B cell (primary cell): ENCODE data around the gene MFF. TPM values are rescaled to one million over a fixed set of nuclear protein-coding genes. Genes with fewer than 3 reads are reported as not detected.
"Not testable (repeated sequence)": the region's sequence is repeated elsewhere in the genome, so short reads cannot be mapped to it uniquely, and the experiment has no call there.

Source experiments
- ATAC-seq: fragments of 200-7000 bp; cut with Tn5 transposase; one replicate; pipeline ENCODE4 v1.10.0; 2021; ENCODE audit warnings: low read depth, mild to moderate bottlenecking, moderate number of reproducible peaks, moderate library complexity
- CTCF ChIA-PET: fragments of 350-600 bp; sonication (Branson Sonifier 250); formaldehyde crosslinking; loops from one replicate; lab custom pipeline; 2021; ENCODE audit warnings: antibody characterized with exemption, inconsistent platforms; lab: Charles Lee
- POLR2A ChIA-PET: fragments of 350-600 bp; sonication (Branson Sonifier 250); formaldehyde crosslinking; loops from one replicate; lab custom pipeline; 2021; ENCODE audit warnings: antibody characterized with exemption; lab: Charles Lee
- DNase-seq: peaks from one replicate; pipeline ENCODE4 v3.0.0; 2013
- H2AFZ ChIP-seq: 2 replicates; pipeline ENCODE4 v1.6.1; 2012; ENCODE audit warnings: mild to moderate bottlenecking, low read depth, low read length; ENCODE audit not compliant: insufficient read depth, poor library complexity, severe bottlenecking
- H3K27ac ChIP-seq, 2 donors: 1 replicate in 1 of 2; 2 replicates in 1 of 2; pipeline ENCODE4 v1.5.1; 2012 to 2013; ENCODE audit warnings: low read length in 2 of 2, mild to moderate bottlenecking in 2 of 2, moderate library complexity in 1 of 2
- H3K27me3 ChIP-seq, 4 experiments: fragments of 200-600 bp in 1 of 4; sonication (generic) in 1 of 4; replicated peaks in 1 of 4; 1 replicate in 2 of 4; 2 replicates in 2 of 4; pipeline versions ENCODE4 v1.6.1 to v1.7.0; 2013 to 2016; ENCODE audit warnings: low read length in 3 of 4, mild to moderate bottlenecking in 2 of 4, mixed read lengths in 1 of 4, moderate library complexity in 1 of 4; ENCODE audit not compliant: insufficient read depth in 4 of 4, control insufficient read depth in 3 of 4; ENCODE audit errors: control extremely low read depth in 1 of 4
- H3K36me3 ChIP-seq, 2 experiments: replicated peaks in 1 of 2; 1 replicate in 1 of 2; 2 replicates in 1 of 2; pipeline versions ENCODE4 v1.6.1 to v1.7.1; 2013; ENCODE audit warnings: low read length in 1 of 2; ENCODE audit not compliant: insufficient read depth in 2 of 2, control insufficient read depth in 1 of 2; ENCODE audit errors: control extremely low read depth in 1 of 2, extremely low read depth in 1 of 2
- H3K4me1 ChIP-seq, 2 donors: fragments of 200-600 bp in 1 of 2; sonication (generic) in 1 of 2; 1 replicate in 1 of 2; 2 replicates in 1 of 2; pipeline versions ENCODE4 v1.5.1 to v1.6.1; 2013 to 2017; ENCODE audit warnings: low read length in 2 of 2; ENCODE audit not compliant: control insufficient read depth in 2 of 2, insufficient read depth in 2 of 2
- H3K4me2 ChIP-seq: replicated peaks from 2 replicates; pipeline ENCODE3; 2012; ENCODE audit warnings: mild to moderate bottlenecking, low read depth, low read length; ENCODE audit not compliant: poor library complexity, severe bottlenecking
- H3K4me3 ChIP-seq, 5 experiments: fragments of 200-600 bp in 1 of 5; sonication (generic) in 1 of 5; 1 replicate in 3 of 5; 2 replicates in 2 of 5; pipeline versions ENCODE4 v1.5.1 to v1.7.0; 2011 to 2016; ENCODE audit warnings: low read length in 4 of 5, mild to moderate bottlenecking in 4 of 5, low read depth in 2 of 5, control low read depth in 1 of 5, moderate library complexity in 1 of 5; ENCODE audit not compliant: insufficient read depth in 1 of 5; ENCODE audit errors: control extremely low read depth in 1 of 5, extremely low read depth in 1 of 5
- H3K79me2 ChIP-seq: fragments of 200-600 bp; sonication (generic); one replicate; pipeline ENCODE4 v1.6.0; 2016; ENCODE audit warnings: low read length; ENCODE audit not compliant: control insufficient read depth, insufficient read depth
- H3K9ac ChIP-seq: fragments of 200-600 bp; sonication (generic); 2 replicates; pipeline ENCODE4 v1.6.1; 2017; ENCODE audit warnings: mild to moderate bottlenecking, low read length, moderate library complexity
- H3K9me3 ChIP-seq, 3 donors: one replicate each; pipeline versions ENCODE4 v1.6.1 to v1.7.1; 2013; ENCODE audit warnings: low read length in 2 of 3; ENCODE audit not compliant: control insufficient read depth in 2 of 3, insufficient read depth in 1 of 3; ENCODE audit errors: control extremely low read depth in 1 of 3
- H4K20me1 ChIP-seq: 2 replicates; pipeline ENCODE4 v1.6.0; 2012; ENCODE audit warnings: mild to moderate bottlenecking, low read length; ENCODE audit not compliant: insufficient read depth, control insufficient read depth, poor library complexity, severe bottlenecking
- H3K27ac Mint-ChIP-seq: one replicate; pipeline ENCODE4 v1.8.0; 2021; ENCODE audit warnings: mixed read lengths
- H3K27me3 Mint-ChIP-seq: one replicate; pipeline ENCODE4 v1.8.0; 2021; ENCODE audit warnings: mixed read lengths
- H3K4me1 Mint-ChIP-seq: one replicate; pipeline ENCODE4 v1.8.0; 2021; ENCODE audit warnings: mixed read lengths
- H3K4me3 Mint-ChIP-seq: one replicate; pipeline ENCODE4 v1.8.0; 2021; ENCODE audit warnings: mixed read lengths
- H3K9me3 Mint-ChIP-seq: one replicate; pipeline ENCODE4 v1.8.0; 2022; ENCODE audit warnings: mixed read lengths; ENCODE audit not compliant: insufficient read depth
- CTCF ChIP-seq: fragments of 200-600 bp; IDR thresholded peaks from one replicate; pipeline ENCODE4 v1.8.0; 2022; ENCODE audit warnings: antibody characterized with exemption, mild to moderate bottlenecking
- EZH2 ChIP-seq: IDR thresholded peaks from 2 replicates; pipeline ENCODE4 v1.6.1; 2012; ENCODE audit warnings: borderline replicate concordance, low read depth, mild to moderate bottlenecking, moderate library complexity, low read length; ENCODE audit not compliant: insufficient read depth, poor library complexity, severe bottlenecking
- WGBS: methylation state at CpG from one replicate; pipeline ENCODE4 v1.1.5; 2013; ENCODE audit warnings: missing lambda C conversion rate; ENCODE audit not compliant: insufficient coverage; 5-methylcytosine and 5-hydroxymethylcytosine counted together
- intact Hi-C: fragments of 100-400 bp; cut with micrococcal nuclease; formaldehyde crosslinking; loops from one replicate; pipeline ENCODE4 v1.10.0; 2022
- polyA plus RNA-seq: library from polyadenylated mRNA; depleted of rRNA; stranded (reverse); fragments of >200 nt; gene quantifications from 2 replicates; pipeline ENCODE4 v1.2.3, GENCODE V29; 2012
- total RNA-seq, 2 donors: library from RNA; stranded (reverse); fragments of 120-200 nt in 1 of 2; gene quantifications; 1 replicate in 1 of 2; 2 replicates in 1 of 2; pipeline versions ENCODE4 v1.2.3 to v1.2.4, GENCODE V29; 2013 to 2022

The MFF gene
- total and polyA plus RNA-seq, 2 donors (not counting 1 experiment from before 2014, with no cell fraction given) = 55.0 to 70.4 TPM

GRCh38 chr2:227360351-227360750, 35.3 kb downstream of the MFF start:
- no peaks in the 10 kb centered on the region for H4K20me1 ChIP-seq
- H3K4me3 ChIP-seq = no peak overlapping the region
- Mint-ChIP-seq H3K27ac (peak overlapping the region; percentile 6), H3K4me3 (no peak overlapping the region), H3K27me3 (no peaks in the 10 kb centered on the region), H3K9me3 (no peaks in the 10 kb centered on the region), H3K4me1 (peaks cover 6% of the 10 kb centered on the region)
- H3K9me3 ChIP-seq = no peaks in the 10 kb centered on the region
- H3K4me2 ChIP-seq = no peak overlapping the region
- H3K9ac ChIP-seq = no peak overlapping the region
- H3K27me3 ChIP-seq = no peaks in the 10 kb centered on the region
- TF ChIP-seq EZH2 (no peak), CTCF (no peak)
- no peak overlapping the region for H3K27ac ChIP-seq
- ChIA-PET CTCF (interaction anchor here (2.0 kb wide), 1 partner anchor 405 kb away, joined by 8 read pairs; no protein-coding TSS in a partner anchor), POLR2A (no interaction called here)
- DNase-seq (no peak), ATAC-seq (no peak)
- no peak overlapping the region for H2AFZ ChIP-seq
- 100% methylated on average over 2 of the region's 5 CpGs for WGBS
- intact Hi-C loops = no loop called here
- no peaks in the 10 kb centered on the region for H3K79me2 ChIP-seq
- peaks cover 4% of the 10 kb centered on the region in 2 donors for H3K4me1 ChIP-seq
- peaks cover 0 to 31% of the 10 kb centered on the region in 2 experiments for H3K36me3 ChIP-seq

GRCh38 chr2:227363756-227364155, 38.7 kb downstream of the MFF start:
- WGBS = 69% methylated on average over 3 of the region's 6 CpGs
- DNase-seq (peak; percentile 53), ATAC-seq (no peak)
- Histone ChIP-seq H3K9ac (no peak overlapping the region), H3K4me2 (no peak overlapping the region), H3K79me2 (no peaks in the 10 kb centered on the region), H3K27me3 (no peaks in the 10 kb centered on the region), H3K9me3 (no peaks in the 10 kb centered on the region), H3K36me3 (peaks cover 0 to 12% of the 10 kb centered on the region in 2 experiments), H4K20me1 (no peaks in the 10 kb centered on the region), H3K4me1 (peaks cover 4% of the 10 kb centered on the region in 2 donors), H2AFZ (no peak overlapping the region), H3K27ac (no peak overlapping the region), H3K4me3 (no peak overlapping the region)
- POLR2A ChIA-PET = no interaction called here
- TF ChIP-seq CTCF (peak; percentile 74), EZH2 (no peak)
- peaks cover 6% of the 10 kb centered on the region for H3K4me1 Mint-ChIP-seq
- no peaks in the 10 kb centered on the region for H3K9me3 Mint-ChIP-seq
- intact Hi-C loops = loop anchor here (1.0 kb wide), 1 partner anchor 403 kb away; no protein-coding TSS in a partner anchor
- H3K27me3 Mint-ChIP-seq = no peaks in the 10 kb centered on the region
- no peak overlapping the region for H3K27ac Mint-ChIP-seq
- H3K4me3 Mint-ChIP-seq = no peak overlapping the region
- CTCF ChIA-PET = interaction anchor here (1.1 kb wide), 1 partner anchor 122 kb away, joined by 6 read pairs; no protein-coding TSS in a partner anchor

GRCh38 chr2:227364585-227365263, 39.7 kb downstream of the MFF start:
- POLR2A ChIA-PET, ATAC-seq, H3K27ac Mint-ChIP-seq, H3K9me3 ChIP-seq, H2AFZ ChIP-seq, H4K20me1 ChIP-seq, CTCF ChIA-PET, H3K4me2 ChIP-seq, DNase-seq, H3K36me3 ChIP-seq, intact Hi-C loops, H3K9ac ChIP-seq, H3K4me1 ChIP-seq, H3K27ac ChIP-seq, H3K27me3 ChIP-seq, H3K9me3 Mint-ChIP-seq, H3K79me2 ChIP-seq, H3K4me3 ChIP-seq, H3K4me3 Mint-ChIP-seq, H3K4me1 Mint-ChIP-seq, H3K27me3 Mint-ChIP-seq: not testable (repeated sequence)
- WGBS = 86% methylated on average over 7 of the region's 11 CpGs
